Fibroblast of mammary gland (primary cell): Measurements from ENCODE around the gene DCLK3.

ENCODE experiments used
- DNase-seq: peaks from one replicate; pipeline ENCODE4 v3.0.0-alpha.2; 2010; ENCODE audit warnings: low read depth
- H3K4me3 ChIP-seq: 2 replicates; pipeline ENCODE4 v1.5.1; 2011; ENCODE audit warnings: low read depth, mild to moderate bottlenecking, low read length, moderate library complexity; ENCODE audit not compliant: control insufficient read depth
- TF ChIP-seq, protein P1 (sequence below): conservative IDR thresholded peaks from 2 replicates; pipeline ENCODE4 v1.5.1; 2011; ENCODE audit warnings: low read depth, low read length, inconsistent platforms; ENCODE audit not compliant: control insufficient read depth, insufficient read depth

Gene DCLK3

DNA sequence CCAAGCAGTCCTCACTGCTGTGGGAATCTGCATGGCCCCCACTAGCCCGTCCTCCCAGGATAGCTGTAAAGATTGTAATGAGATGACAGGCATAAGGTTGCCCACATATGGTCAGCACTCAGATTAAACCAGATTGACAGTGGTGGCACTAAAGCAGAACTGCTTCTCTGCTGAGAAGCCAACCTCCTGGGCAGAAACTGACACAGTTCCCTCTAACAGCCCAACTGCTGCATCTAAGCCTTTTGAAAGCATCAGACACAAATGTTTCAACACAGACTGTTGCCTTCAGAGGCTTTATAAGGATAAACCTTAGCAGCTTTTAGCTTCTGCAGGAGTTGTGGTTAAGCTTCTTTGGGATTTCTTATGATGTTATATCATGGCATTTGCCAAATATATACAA, 13.0 kb downstream of the DCLK3 start:
- DNase-seq = no peak
- no peak overlapping the region for H3K4me3 ChIP-seq
- TF ChIP-seq, protein P1, sequence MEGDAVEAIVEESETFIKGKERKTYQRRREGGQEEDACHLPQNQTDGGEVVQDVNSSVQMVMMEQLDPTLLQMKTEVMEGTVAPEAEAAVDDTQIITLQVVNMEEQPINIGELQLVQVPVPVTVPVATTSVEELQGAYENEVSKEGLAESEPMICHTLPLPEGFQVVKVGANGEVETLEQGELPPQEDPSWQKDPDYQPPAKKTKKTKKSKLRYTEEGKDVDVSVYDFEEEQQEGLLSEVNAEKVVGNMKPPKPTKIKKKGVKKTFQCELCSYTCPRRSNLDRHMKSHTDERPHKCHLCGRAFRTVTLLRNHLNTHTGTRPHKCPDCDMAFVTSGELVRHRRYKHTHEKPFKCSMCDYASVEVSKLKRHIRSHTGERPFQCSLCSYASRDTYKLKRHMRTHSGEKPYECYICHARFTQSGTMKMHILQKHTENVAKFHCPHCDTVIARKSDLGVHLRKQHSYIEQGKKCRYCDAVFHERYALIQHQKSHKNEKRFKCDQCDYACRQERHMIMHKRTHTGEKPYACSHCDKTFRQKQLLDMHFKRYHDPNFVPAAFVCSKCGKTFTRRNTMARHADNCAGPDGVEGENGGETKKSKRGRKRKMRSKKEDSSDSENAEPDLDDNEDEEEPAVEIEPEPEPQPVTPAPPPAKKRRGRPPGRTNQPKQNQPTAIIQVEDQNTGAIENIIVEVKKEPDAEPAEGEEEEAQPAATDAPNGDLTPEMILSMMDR = no peak

GRCh38 chr3:36750737-36751136, 13.6 kb downstream of the DCLK3 start:
- no peak for DNase-seq
- H3K4me3 ChIP-seq = no peak overlapping the region
- TF ChIP-seq, protein P1 = no peak

GRCh38 chr3:36744763-36745162, 19.6 kb downstream of the DCLK3 start:
- no peak for DNase-seq
- TF ChIP-seq, protein P1 = no peak
- no peak overlapping the region for H3K4me3 ChIP-seq

DNA sequence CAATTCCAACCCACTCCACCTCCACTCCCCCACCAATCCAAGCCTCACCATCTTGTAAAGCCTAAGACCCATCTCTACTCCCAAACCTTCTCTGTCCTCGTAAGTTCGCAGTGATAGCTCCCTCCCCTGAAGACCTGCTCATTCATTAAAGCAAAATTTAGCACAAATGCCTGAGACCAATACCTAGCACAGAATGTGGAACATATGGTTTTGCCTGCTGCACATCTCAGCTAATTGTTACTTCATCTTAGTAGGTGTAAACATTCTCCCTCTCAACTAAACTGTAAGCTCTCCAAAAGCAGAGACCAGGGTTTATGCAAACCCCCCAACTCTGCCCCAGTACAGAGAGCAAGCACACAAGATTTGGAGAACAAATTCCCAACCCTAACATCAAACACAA, 20.5 kb downstream of the DCLK3 start:
- DNase-seq = no peak
- TF ChIP-seq, protein P1 = no peak
- no peak overlapping the region for H3K4me3 ChIP-seq

GRCh38 chr3:36741285-36741684, 23.1 kb downstream of the DCLK3 start:
- DNase-seq = peak; percentile 18
- no peak overlapping the region for H3K4me3 ChIP-seq
- TF ChIP-seq, protein P1 = peak; percentile 31

- no peak for DNase-seq
- H3K4me3 ChIP-seq = no peak overlapping the region
- TF ChIP-seq, protein P1 = no peak
Measured at GRCh38 chr3:36740787-36741186, 23.6 kb downstream of the DCLK3 start.

GRCh38 chr3:36738702-36739101, 25.7 kb downstream of the DCLK3 start:
- no peak overlapping the region for H3K4me3 ChIP-seq
- DNase-seq = no peak
- TF ChIP-seq, protein P1 = no peak
